Neural cell (in vitro differentiated cells): Measurements from ENCODE around the gene OAS3.

Experiments used
- CTCF ChIP-seq: fragments of 450-650 bp; IDR thresholded peaks from 2 replicates; pipeline ENCODE4 v1.5.1; 2014; ENCODE audit warnings: antibody characterized with exemption, mild to moderate bottlenecking, moderate library complexity; ENCODE audit not compliant: poor library complexity, severe bottlenecking
- EP300 ChIP-seq: fragments of 450-650 bp; conservative IDR thresholded peaks from 2 replicates; pipeline ENCODE4 v1.6.1; 2014; ENCODE audit warnings: antibody characterized with exemption, mild to moderate bottlenecking, moderate library complexity; ENCODE audit not compliant: poor library complexity, severe bottlenecking
- EZH2 ChIP-seq: fragments of 200-600, 300-800 bp; shearing (Covaris generic), sonication (generic); IDR thresholded peaks from 2 replicates; pipeline ENCODE4 v1.6.1; 2014; ENCODE audit warnings: antibody characterized with exemption, low read length, borderline replicate concordance, mild to moderate bottlenecking; ENCODE audit not compliant: insufficient read depth, poor library complexity, severe bottlenecking
- MXI1 ChIP-seq: fragments of 450-650 bp; conservative IDR thresholded peaks from 2 replicates; pipeline ENCODE4 v1.6.1; 2014; ENCODE audit warnings: antibody characterized with exemption, mild to moderate bottlenecking; ENCODE audit not compliant: poor library complexity, severe bottlenecking
- POLR2AphosphoS5 ChIP-seq: IDR thresholded peaks from 2 replicates; pipeline ENCODE4 v1.6.1; 2012
- RAD21 ChIP-seq: fragments of 450-650 bp; conservative IDR thresholded peaks from 2 replicates; pipeline ENCODE4 v1.6.1; 2014; ENCODE audit warnings: antibody characterized with exemption, mild to moderate bottlenecking, moderate library complexity
- REST ChIP-seq: IDR thresholded peaks from 2 replicates; pipeline ENCODE4 v1.6.1; 2012; ENCODE audit warnings: borderline replicate concordance
- SMC3 ChIP-seq: fragments of 450-650 bp; conservative IDR thresholded peaks from 2 replicates; pipeline ENCODE4 v1.6.1; 2014; ENCODE audit warnings: antibody characterized with exemption, mild to moderate bottlenecking, moderate library complexity; ENCODE audit not compliant: poor library complexity
- TAF1 ChIP-seq: IDR thresholded peaks from 2 replicates; pipeline ENCODE4 v1.6.1; 2012; ENCODE audit warnings: low read depth

DNA sequence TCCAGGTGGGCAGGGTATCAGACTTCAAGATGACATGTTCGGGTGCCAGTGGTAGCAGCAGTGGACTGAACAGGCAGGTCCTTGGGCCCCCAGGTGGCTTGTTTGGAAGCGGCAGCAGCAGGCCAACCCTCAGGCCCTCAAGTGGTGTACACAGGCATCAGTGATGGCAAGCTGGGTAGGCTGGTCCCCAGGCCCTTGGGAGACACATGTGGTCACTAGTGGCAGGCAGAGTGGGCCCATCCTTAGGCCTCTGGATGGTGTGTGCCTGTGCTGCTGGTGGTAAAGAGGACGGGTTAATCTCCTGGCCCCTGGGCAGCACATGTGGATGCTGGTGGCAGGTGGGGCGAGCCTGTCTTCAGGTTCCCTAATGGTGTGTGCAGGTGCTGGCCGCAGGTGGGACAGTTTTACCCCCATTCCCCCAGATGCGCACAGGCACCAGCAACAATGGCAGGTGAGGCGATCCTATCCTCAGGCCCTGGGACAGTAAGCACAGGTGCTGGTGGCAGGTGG is 48.1 kb downstream of the OAS3 start:
- TF ChIP-seq TAF1, result no peak
- TF ChIP-seq EP300, result no peak
- TF ChIP-seq CTCF, result no peak
- no peak for TF ChIP-seq SMC3
- no peak for TF ChIP-seq POLR2AphosphoS5
- no peak for TF ChIP-seq EZH2
- no peak for TF ChIP-seq MXI1
- no peak for TF ChIP-seq REST
- TF ChIP-seq RAD21, result no peak
